Lower leg skin (tissue), 4 donors: ENCODE data around the gene NF2. TPM values are rescaled to one million over a fixed set of nuclear protein-coding genes. Genes with fewer than 3 reads are reported as not detected.
A peak's percentile ranks its signal among the peaks of the same experiment; 100 is the strongest.

Experiments
- DNase-seq, 2 donors: peaks; one replicate each; pipeline ENCODE4 v3.0.0-alpha.2; 2019; ENCODE audit warnings: low spot score in 2 of 2
- H3K4me3 ChIP-seq: fragments of 200-600 bp; sonication (generic); 2 replicates; pipeline ENCODE4 v1.5.1; 2017; ENCODE audit warnings: mild to moderate bottlenecking, low read depth; ENCODE audit not compliant: poor library complexity, severe bottlenecking
- POLR2A ChIP-seq, 2 donors: fragments of 450-650 bp; IDR thresholded peaks; one replicate each; pipeline ENCODE4 v1.6.1; 2016 to 2017; ENCODE audit warnings: antibody characterized with exemption in 2 of 2, mild to moderate bottlenecking in 1 of 2, moderate library complexity in 1 of 2
- WGBS, 2 donors: methylation state at CpG; one replicate each; pipeline ENCODE4 v1.1.5; 2018; 5-methylcytosine and 5-hydroxymethylcytosine counted together
- intact Hi-C: fragments of 100-400 bp; cut with DNase I; formaldehyde crosslinking; loops from one replicate; pipeline ENCODE4 v1.15.0; 2023; ENCODE audit warnings: low total_unique reads
- total RNA-seq, 4 donors: library from RNA; depleted of rRNA; stranded (reverse); fragments of >200 nt; gene quantifications; one replicate each; pipeline ENCODE4 v1.1.0, GENCODE V29; 2016
- TF ChIP-seq, protein P1 (sequence below), 3 donors: fragments of 450-650 bp; IDR thresholded peaks; one replicate each; pipeline ENCODE4 v1.5.1; 2016; ENCODE audit warnings: antibody characterized with exemption in 3 of 3, mild to moderate bottlenecking in 3 of 3, moderate library complexity in 2 of 3

NF2 gene
- total RNA-seq, 4 donors from 2014 or later, result 16.7 to 32.0 (median 25.2) TPM

DNA sequence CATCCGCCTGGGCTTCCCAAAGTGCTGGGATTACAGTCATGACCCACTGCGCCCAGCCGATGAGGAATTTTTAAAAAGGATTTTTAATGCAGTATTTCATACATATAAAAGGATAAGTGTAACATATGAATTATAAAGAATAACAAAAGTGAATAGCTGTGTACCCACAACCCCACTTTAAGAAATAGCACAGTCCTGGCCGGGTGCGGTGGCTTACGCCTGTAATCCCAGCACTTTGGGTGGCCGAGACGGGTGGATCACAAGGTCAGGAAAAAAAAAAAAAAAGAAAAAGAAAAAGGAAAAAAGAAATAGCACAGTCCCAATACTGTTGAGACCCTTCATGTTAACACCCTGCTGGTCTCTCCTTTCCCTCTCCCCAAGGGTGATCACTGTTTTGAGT, 62.1 kb downstream of the NF2 start:
- intact Hi-C loops, result no loop called here
- H3K4me3 ChIP-seq, result no peak overlapping the region
- peak in 1 of 2 donors; percentile 70 for DNase-seq
- TF ChIP-seq, protein P1, sequence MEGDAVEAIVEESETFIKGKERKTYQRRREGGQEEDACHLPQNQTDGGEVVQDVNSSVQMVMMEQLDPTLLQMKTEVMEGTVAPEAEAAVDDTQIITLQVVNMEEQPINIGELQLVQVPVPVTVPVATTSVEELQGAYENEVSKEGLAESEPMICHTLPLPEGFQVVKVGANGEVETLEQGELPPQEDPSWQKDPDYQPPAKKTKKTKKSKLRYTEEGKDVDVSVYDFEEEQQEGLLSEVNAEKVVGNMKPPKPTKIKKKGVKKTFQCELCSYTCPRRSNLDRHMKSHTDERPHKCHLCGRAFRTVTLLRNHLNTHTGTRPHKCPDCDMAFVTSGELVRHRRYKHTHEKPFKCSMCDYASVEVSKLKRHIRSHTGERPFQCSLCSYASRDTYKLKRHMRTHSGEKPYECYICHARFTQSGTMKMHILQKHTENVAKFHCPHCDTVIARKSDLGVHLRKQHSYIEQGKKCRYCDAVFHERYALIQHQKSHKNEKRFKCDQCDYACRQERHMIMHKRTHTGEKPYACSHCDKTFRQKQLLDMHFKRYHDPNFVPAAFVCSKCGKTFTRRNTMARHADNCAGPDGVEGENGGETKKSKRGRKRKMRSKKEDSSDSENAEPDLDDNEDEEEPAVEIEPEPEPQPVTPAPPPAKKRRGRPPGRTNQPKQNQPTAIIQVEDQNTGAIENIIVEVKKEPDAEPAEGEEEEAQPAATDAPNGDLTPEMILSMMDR (IDR thresholded peaks at IDR 0.05), result no peak
- TF ChIP-seq POLR2A (IDR thresholded peaks at IDR 0.05), result no peak
- WGBS, 2 donors, result 94% methylated on average over 8 of the region's 8 CpGs

DNA sequence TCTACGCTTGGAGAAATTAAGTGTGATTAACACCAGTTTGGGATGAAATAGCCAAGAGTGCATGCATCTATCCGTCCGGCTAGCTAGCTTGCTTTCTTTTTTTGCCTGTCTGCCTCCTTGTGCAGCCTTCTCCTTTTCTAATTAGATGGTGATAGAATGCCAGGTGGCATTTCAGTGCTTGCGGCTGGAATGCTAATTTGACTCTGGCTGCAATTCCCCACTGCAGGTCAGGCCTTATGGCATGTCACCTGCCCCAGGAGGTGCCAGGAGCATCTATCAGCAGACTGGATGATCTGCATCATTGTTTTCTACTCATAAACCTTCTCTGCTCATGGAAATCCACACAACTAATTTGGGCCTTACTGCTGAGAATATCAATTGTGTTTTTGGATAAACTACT, 65.2 kb downstream of the NF2 start:
- TF ChIP-seq, protein P1 (IDR thresholded peaks at IDR 0.05), result no peak
- no peak for TF ChIP-seq POLR2A (IDR thresholded peaks at IDR 0.05)
- intact Hi-C loops, result no loop called here
- 95 to 98% methylated on average over 4 of the region's 4 CpGs for WGBS, 2 donors
- no peak overlapping the region for H3K4me3 ChIP-seq
- peak in 1 of 2 donors; percentile 29 for DNase-seq

DNA sequence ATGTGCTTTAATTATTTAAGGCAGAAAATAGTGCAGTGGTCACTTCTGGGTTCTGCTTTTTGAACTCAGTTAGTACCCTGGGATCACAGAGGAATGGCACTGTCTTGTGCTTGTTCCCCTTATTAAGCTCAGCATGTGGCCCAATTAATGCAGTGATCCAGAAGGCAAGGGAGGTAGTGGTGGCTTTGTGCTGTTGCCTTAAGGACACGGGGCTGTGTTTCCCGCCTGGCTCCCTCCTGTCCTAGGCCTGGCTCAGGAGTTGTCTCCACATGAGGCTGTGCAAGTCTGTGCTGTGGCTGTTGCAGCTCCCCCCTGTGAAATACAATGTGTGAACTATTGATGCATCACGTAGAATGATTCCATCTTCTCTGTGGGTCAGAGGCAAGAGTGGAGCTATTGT, 67.2 kb downstream of the NF2 start:
- intact Hi-C loops, result no loop called here
- peak in 1 of 2 donors; percentile 9 for DNase-seq
- no peak overlapping the region for H3K4me3 ChIP-seq
- TF ChIP-seq, protein P1 (IDR thresholded peaks at IDR 0.05), result no peak
- TF ChIP-seq POLR2A (IDR thresholded peaks at IDR 0.05), result no peak
- WGBS, 2 donors, result 86 to 94% methylated on average over 3 of the region's 3 CpGs

DNA sequence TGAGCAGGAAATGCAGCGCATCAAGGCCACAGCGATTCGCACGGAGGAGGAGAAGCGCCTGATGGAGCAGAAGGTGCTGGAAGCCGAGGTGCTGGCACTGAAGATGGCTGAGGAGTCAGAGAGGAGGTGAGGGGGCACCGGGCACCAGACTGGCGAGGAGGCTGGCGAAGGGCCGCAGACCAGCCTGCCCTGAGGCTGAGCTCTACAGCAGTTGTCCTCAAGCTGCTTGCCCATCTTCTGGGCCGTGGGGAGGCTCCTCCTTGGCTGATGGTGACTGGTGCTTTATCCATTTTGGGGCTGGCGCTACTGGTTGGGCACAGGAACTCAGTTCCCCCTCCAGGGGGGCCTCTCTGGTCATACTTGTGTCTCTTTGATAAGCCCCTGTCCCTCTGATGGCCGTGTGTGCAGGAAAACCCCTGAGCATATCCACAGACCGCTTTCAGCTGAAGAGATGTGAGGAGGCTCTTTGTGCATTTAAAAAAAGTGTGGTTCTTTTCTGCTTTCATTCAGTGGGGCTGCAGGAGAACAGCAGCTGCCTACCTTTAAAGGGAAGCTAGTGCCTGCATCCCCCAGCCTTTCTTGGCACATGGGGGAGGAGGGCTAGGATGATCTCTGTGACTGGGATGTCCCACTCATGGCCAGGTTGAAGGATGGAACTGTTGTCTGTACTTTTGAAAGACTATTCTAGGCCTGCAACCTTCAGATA, 70.1 kb downstream of the NF2 start:
- TF ChIP-seq POLR2A (IDR thresholded peaks at IDR 0.05), result no peak
- TF ChIP-seq, protein P1 (IDR thresholded peaks at IDR 0.05), result no peak
- intact Hi-C loops, result no loop called here
- WGBS, 2 donors, result 96 to 97% methylated on average over 14 of the region's 14 CpGs

DNA sequence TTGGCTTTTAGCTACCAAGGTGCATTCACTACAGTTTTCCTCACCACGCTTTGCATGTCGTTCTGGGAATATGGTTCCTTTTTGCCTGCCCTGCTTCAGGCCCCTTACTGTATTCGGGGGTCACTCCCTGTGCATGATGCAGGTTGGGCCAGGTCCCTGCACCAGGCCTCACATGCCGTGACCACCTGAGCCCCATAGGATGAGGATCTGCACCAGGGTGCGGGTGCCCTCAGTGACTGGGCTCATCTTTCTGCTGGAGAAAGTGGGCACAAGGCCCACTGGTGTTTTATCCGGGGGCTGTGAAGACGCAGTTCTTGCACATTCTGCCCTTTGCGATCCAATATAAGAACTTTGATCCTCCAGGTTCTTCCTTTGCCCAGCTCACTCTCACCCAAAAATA, 70.7 kb downstream of the NF2 start:
- no peak overlapping the region for H3K4me3 ChIP-seq
- WGBS, 2 donors, result 95% methylated on average over 8 of the region's 8 CpGs
- TF ChIP-seq, protein P1 (IDR thresholded peaks at IDR 0.05), result no peak
- no peak for TF ChIP-seq POLR2A (IDR thresholded peaks at IDR 0.05)
- DNase-seq, result peak in 1 of 2 donors; percentile 53
- intact Hi-C loops, result no loop called here

More for the DNA sequence above, 70.1 kb downstream of the NF2 start:
- peak in 1 of 2 donors; percentile 65 for DNase-seq
- H3K4me3 ChIP-seq, result no peak overlapping the region

DNA sequence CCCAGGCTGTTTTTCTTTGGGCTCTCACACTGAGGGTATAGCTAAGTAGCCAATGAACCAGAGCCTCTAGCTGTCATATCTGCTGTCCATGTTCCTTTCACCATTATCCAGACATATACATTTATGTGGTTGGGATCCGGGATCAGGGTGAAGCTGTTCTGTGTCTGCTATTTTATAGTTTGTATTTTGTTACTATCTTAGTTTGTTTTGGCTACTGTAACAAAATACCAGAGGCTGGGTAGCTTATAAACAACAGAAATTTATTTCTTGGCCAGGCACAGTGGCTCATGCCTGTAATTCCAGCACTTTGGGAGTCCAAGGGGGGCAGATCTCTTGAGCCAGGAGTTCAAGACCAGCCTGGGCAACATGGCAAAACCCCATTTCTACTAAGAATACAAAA, 75.9 kb downstream of the NF2 start:
- intact Hi-C loops, result no loop called here
- H3K4me3 ChIP-seq, result no peak overlapping the region
- no peak for TF ChIP-seq POLR2A (IDR thresholded peaks at IDR 0.05)
- TF ChIP-seq, protein P1 (IDR thresholded peaks at IDR 0.05), result no peak
- 83 to 90% methylated on average over 1 of the region's 1 CpG for WGBS, 2 donors
- no peak for DNase-seq
